SK-N-SH (cell line): Measurements from ENCODE around the gene RNF180. TPM values are rescaled to one million over a fixed set of nuclear protein-coding genes. Genes with fewer than 3 reads are reported as not detected.

ENCODE experiments used
- CTCF ChIA-PET: fragments of 300-600, 350-600 bp; formaldehyde crosslinking; extraction: SDS; loops from one replicate; lab custom pipeline; 2021; lab: Yijun Ruan, JAX
- POLR2A ChIA-PET: fragments of 350-600 bp; sonication (Branson Sonifier 250); formaldehyde crosslinking; extraction: SDS; loops from one replicate; lab custom pipeline; 2020; ENCODE audit warnings: antibody characterized with exemption, inconsistent platforms; lab: Yijun Ruan, JAX
- DNase-seq: peaks from one replicate; pipeline ENCODE4 v3.0.0; 2012
- H2AFZ ChIP-seq: fragments of 200-600 bp; sonication (generic); 2 replicates; pipeline ENCODE4 v1.8.1; 2016; ENCODE audit warnings: antibody characterized with exemption, mild to moderate bottlenecking, low read depth
- H3F3A ChIP-seq: fragments of 200-600 bp; sonication (generic); replicated peaks from 2 replicates; pipeline ENCODE3; 2016; ENCODE audit warnings: antibody characterized with exemption, mild to moderate bottlenecking; ENCODE audit not compliant: insufficient read depth
- H3K27ac ChIP-seq, 2 experiments: fragments of 200-500 bp in 1 of 2; fragments of 200-600 bp in 1 of 2; sonication (Bioruptor generic) in 1 of 2; sonication (generic), shearing (Covaris generic) in 1 of 2; 2 replicates each; pipeline versions ENCODE4 v1.5.1 to v1.6.1; 2014 to 2016; ENCODE audit warnings: low read depth in 2 of 2, inconsistent platforms in 1 of 2, low read length in 1 of 2, mild to moderate bottlenecking in 1 of 2, mixed read lengths in 1 of 2
- H3K27me3 ChIP-seq: fragments of 200-600 bp; sonication (generic), shearing (Covaris generic); 2 replicates; pipeline ENCODE4 v1.6.1; 2016; ENCODE audit warnings: mixed run types; ENCODE audit not compliant: insufficient read depth
- H3K36me3 ChIP-seq, 2 experiments: fragments of 200-500 bp in 1 of 2; fragments of 200-600 bp in 1 of 2; sonication (Bioruptor generic) in 1 of 2; sonication (generic) in 1 of 2; replicated peaks in 1 of 2; 2 replicates each; pipeline versions ENCODE3 to v1.5.1; 2014 to 2016; ENCODE audit warnings: low read length in 1 of 2, mild to moderate bottlenecking in 1 of 2; ENCODE audit not compliant: insufficient read depth in 2 of 2, control insufficient read depth in 1 of 2
- H3K4me1 ChIP-seq, 2 experiments: fragments of 200-500 bp in 1 of 2; fragments of 200-600 bp in 1 of 2; sonication (Bioruptor generic) in 1 of 2; sonication (generic), shearing (Covaris generic) in 1 of 2; 2 replicates each; pipeline versions ENCODE4 v1.5.1 to v1.6.1; 2014 to 2016; ENCODE audit warnings: low read depth in 1 of 2, low read length in 1 of 2, mixed run types in 1 of 2; ENCODE audit not compliant: insufficient read depth in 2 of 2, control insufficient read depth in 1 of 2
- H3K4me2 ChIP-seq: fragments of 200-600 bp; sonication (generic), shearing (Covaris generic); 2 replicates; pipeline ENCODE4 v1.6.1; 2017; ENCODE audit warnings: mixed run types
- H3K4me3 ChIP-seq, 2 experiments: fragments of 200-500 bp in 1 of 2; fragments of 200-600 bp in 1 of 2; sonication (Bioruptor generic) in 1 of 2; sonication (generic), shearing (Covaris generic) in 1 of 2; 2 replicates each; pipeline versions ENCODE4 v1.5.1 to v1.8.1; 2014 to 2016; ENCODE audit warnings: low read depth in 2 of 2, inconsistent platforms in 1 of 2, low read length in 1 of 2, mild to moderate bottlenecking in 1 of 2, mixed read lengths in 1 of 2, moderate library complexity in 1 of 2
- H3K79me2 ChIP-seq: fragments of 200-600 bp; sonication (generic); 2 replicates; pipeline ENCODE4 v1.8.1; 2017; ENCODE audit warnings: mild to moderate bottlenecking; ENCODE audit not compliant: insufficient read depth
- H3K9ac ChIP-seq: fragments of 200-600 bp; sonication (generic); 2 replicates; pipeline ENCODE4 v1.6.1; 2017; ENCODE audit warnings: mixed run types
- H3K9me2 ChIP-seq: fragments of 200-600 bp; sonication (generic); 2 replicates; pipeline ENCODE4 v1.6.1; 2017; ENCODE audit warnings: mixed run types
- H3K9me3 ChIP-seq: fragments of 200-600 bp; sonication (generic); 2 replicates; pipeline ENCODE4 v1.6.1; 2017; ENCODE audit warnings: mixed run types, mild to moderate bottlenecking, moderate library complexity
- H4K20me1 ChIP-seq: fragments of 200-600 bp; sonication (generic); 2 replicates; pipeline ENCODE4 v1.6.1; 2017; ENCODE audit warnings: mild to moderate bottlenecking, mixed run types; ENCODE audit not compliant: insufficient read depth
- CHD2 ChIP-seq: fragments of 150-350 bp; IDR thresholded peaks from 2 replicates; pipeline ENCODE4 v1.6.1; 2018; ENCODE audit warnings: low read length; ENCODE audit not compliant: partially characterized antibody
- FOXJ3 ChIP-seq: sonication (generic); formaldehyde crosslinking; IDR thresholded peaks from 2 replicates; pipeline ENCODE4 v1.5.1; 2020; ENCODE audit warnings: mild to moderate bottlenecking, missing genetic modification reagents
- GATA2 ChIP-seq: sonication (generic); formaldehyde crosslinking; IDR thresholded peaks from 2 replicates; pipeline ENCODE4 v1.5.0; 2020; ENCODE audit warnings: mild to moderate bottlenecking, missing genetic modification reagents
- MAX ChIP-seq: IDR thresholded peaks from 2 replicates; pipeline ENCODE4 v1.4.0; 2012; ENCODE audit warnings: low read depth
- MEF2A ChIP-seq: IDR thresholded peaks from 2 replicates; pipeline ENCODE4 v1.4.0; 2012; ENCODE audit warnings: low read depth, borderline replicate concordance
- MXI1 ChIP-seq: IDR thresholded peaks from 2 replicates; pipeline ENCODE4 v1.6.1; 2012; ENCODE audit warnings: mild to moderate bottlenecking, low read depth, low read length, improper control_type of control experiment
- NRF1 ChIP-seq: IDR thresholded peaks from 2 replicates; pipeline ENCODE4 v1.6.1; 2012; ENCODE audit warnings: low read depth, mild to moderate bottlenecking, low read length
- RAD21 ChIP-seq: IDR thresholded peaks from 2 replicates; pipeline ENCODE4 v1.6.1; 2012; ENCODE audit warnings: mild to moderate bottlenecking, low read length
- REST ChIP-seq: IDR thresholded peaks from 2 replicates; pipeline ENCODE4 v1.6.1; 2012; ENCODE audit warnings: mild to moderate bottlenecking, low read depth, low read length, moderate library complexity
- TCF12 ChIP-seq: IDR thresholded peaks from 2 replicates; pipeline ENCODE4 v1.4.0; 2012
- USF2 ChIP-seq: fragments of 150-350 bp; IDR thresholded peaks from 2 replicates; pipeline ENCODE4 v1.6.1; 2017; ENCODE audit warnings: antibody characterized with exemption, low read length, low read depth, borderline replicate concordance
- ZBTB33 ChIP-seq: IDR thresholded peaks from 2 replicates; pipeline ENCODE4 v1.4.0; 2012; ENCODE audit warnings: low read depth, borderline replicate concordance
- WGBS: methylation state at CpG from one replicate; pipeline ENCODE4 v1.1.6; 2017; ENCODE audit warnings: low lambda C conversion rate; 5-methylcytosine and 5-hydroxymethylcytosine counted together
- polyA plus RNA-seq, 3 experiments: library from polyadenylated mRNA; depleted of rRNA; stranded (reverse); fragments of >200 nt; gene quantifications; 2 replicates each; pipeline ENCODE4 v1.2.3, GENCODE V29; 2012

RNF180 gene
- polyA plus RNA-seq, 1 of the 3 experiments (the other 2 are of a cell fraction): 0.02 TPM

- WGBS: 27% methylated on average over 4 of the region's 4 CpGs
- Histone ChIP-seq H3K4me1 (peaks cover 0 to 4% of the 10 kb centered on the region in 2 experiments; a peak in 1 of 4 replicates), H3K27me3 (peaks cover 47% of the 10 kb centered on the region), H3K9me2 (no peaks in the 10 kb centered on the region), H4K20me1 (no peaks in the 10 kb centered on the region), H3K36me3 (no peaks in the 10 kb centered on the region), H3K27ac (no peak overlapping the region), H3K9ac (no peak overlapping the region), H3K4me2 (no peak overlapping the region), H3K79me2 (no peaks in the 10 kb centered on the region), H2AFZ (no peak overlapping the region), H3K4me3 (no peak overlapping the region), H3K9me3 (no peaks in the 10 kb centered on the region), H3F3A (no peaks in the 10 kb centered on the region)
- POLR2A ChIA-PET: no interaction called here
- no peak for TF ChIP-seq MAX
- no peak for TF ChIP-seq TCF12
- TF ChIP-seq NRF1: no peak
- no peak for TF ChIP-seq FOXJ3
- no peak for TF ChIP-seq ZBTB33
- TF ChIP-seq MEF2A: no peak
- TF ChIP-seq USF2: no peak
- no peak for TF ChIP-seq GATA2 (CRISPR knock-in tag)
- no peak for TF ChIP-seq REST
- TF ChIP-seq RAD21: no peak
- no peak for TF ChIP-seq CHD2
- no peak for TF ChIP-seq MXI1
- DNase-seq: no peak
- CTCF ChIA-PET: no interaction called here
These were observed 1.9 kb upstream of the RNF180 start for GRCh38 chr5:64163746-64164145.
